ENCODE results near the gene BCL2L13.

DNA sequence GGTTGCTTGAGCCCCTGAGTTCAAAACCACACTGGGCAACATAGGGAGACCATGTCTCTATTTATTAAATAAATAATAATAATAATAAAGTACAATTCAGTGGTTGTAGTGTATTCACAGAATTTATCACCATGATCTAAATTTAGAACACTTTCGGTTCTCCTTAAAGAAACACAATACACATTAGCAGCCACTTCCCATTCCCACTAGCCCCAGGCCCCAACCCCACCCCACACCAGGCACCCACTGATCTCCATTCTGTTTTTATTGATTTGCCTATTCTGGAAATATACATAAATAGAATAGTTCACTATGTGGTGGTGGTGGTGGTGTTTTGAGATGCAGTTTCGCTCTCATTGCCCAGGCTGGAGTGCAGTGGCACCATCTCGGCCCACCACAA lies 45.7 kb downstream of the BCL2L13 start:
- TF ChIP-seq, protein P1, sequence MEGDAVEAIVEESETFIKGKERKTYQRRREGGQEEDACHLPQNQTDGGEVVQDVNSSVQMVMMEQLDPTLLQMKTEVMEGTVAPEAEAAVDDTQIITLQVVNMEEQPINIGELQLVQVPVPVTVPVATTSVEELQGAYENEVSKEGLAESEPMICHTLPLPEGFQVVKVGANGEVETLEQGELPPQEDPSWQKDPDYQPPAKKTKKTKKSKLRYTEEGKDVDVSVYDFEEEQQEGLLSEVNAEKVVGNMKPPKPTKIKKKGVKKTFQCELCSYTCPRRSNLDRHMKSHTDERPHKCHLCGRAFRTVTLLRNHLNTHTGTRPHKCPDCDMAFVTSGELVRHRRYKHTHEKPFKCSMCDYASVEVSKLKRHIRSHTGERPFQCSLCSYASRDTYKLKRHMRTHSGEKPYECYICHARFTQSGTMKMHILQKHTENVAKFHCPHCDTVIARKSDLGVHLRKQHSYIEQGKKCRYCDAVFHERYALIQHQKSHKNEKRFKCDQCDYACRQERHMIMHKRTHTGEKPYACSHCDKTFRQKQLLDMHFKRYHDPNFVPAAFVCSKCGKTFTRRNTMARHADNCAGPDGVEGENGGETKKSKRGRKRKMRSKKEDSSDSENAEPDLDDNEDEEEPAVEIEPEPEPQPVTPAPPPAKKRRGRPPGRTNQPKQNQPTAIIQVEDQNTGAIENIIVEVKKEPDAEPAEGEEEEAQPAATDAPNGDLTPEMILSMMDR (IDR thresholded peaks at IDR 0.05), result no peak
- no peak for TF ChIP-seq POLR2A (IDR thresholded peaks at IDR 0.05)

All from thyroid gland (tissue), 4 donors.